ENCODE measurements around the gene MAPKAPK3.

DNA sequence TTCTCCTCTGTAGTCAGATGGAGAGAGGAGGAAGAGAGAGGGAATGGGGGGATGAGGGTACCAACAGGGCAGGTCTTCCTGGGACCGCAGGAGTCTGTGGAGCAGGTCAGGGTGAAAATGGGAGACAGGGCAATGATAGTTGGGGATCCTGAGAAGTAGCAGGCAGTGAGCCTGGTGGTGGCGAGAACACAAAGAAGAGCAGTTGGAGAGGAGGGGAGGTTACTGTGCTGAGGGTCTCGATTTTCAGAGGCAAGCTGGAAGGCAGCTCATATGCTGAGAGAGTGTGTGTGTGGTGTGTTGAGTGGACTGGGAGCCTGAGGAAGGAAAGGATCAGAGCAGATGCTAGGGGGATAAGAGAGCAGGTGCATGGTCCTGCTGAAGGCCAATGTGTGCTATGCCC, 55.7 kb downstream of the MAPKAPK3 start:
- TF ChIP-seq POLR2A (IDR thresholded peaks at IDR 0.05; ENCODE audit: low read length) (no peak), GATA1 (IDR thresholded peaks at IDR 0.05; ENCODE audit: low read depth, low read length) (no peak)
